ENCODE data around the gene RNF208.

DNA sequence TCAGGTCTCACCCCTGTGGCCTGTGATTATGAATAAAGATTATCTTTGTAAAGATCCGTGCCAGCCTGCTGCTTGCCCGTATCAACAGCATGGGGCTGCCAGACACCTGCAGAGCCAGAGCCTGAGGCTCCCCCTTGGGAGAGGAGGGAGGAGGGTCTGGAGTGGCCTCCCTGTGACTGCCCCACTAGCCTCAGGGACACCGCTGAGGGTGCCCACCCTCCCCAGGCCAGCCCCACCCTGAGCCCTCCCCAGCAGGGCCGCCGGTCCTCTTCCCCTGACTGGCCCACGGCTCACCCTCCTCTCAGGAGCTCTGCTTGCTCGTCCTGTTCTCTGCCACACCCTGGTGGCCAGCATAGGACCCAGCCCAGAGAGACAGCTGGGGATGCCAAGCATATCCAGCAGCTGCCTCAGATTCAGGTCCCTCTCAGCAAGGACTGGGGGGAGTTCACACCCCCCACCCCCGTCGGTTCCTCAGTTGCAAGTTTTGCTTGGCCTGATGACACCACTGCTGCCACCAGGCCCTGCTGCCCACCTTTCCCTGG lies 31.7 kb downstream of the RNF208 start:
- no peak for TF ChIP-seq POLR2A (IDR thresholded peaks at IDR 0.05; ENCODE audit: low read length)
- no peak for TF ChIP-seq GATA1 (IDR thresholded peaks at IDR 0.05; ENCODE audit: low read depth, low read length)
